Cortex of kidney (tissue), 1 donor: ENCODE measurements around the gene PIK3R6.
"Not testable (repeated sequence)": the region's sequence is repeated elsewhere in the genome, so short reads cannot be mapped to it uniquely, and the experiment has no call there.

Source experiments
- DNase-seq: peaks from one replicate; lab custom pipeline; 2025; lab: John Stamatoyannopoulos, UW

Gene PIK3R6

GRCh38 chr17:8872705-8873435 lies 5.4 kb upstream of the PIK3R6 start:
- DNase-seq: no peak

- no peak for DNase-seq
Measured at GRCh38 chr17:8872036-8872704, 4.7 kb upstream of the PIK3R6 start.

- DNase-seq: no peak
Measured at GRCh38 chr17:8871081-8871581, 3.7 kb upstream of the PIK3R6 start.

DNA sequence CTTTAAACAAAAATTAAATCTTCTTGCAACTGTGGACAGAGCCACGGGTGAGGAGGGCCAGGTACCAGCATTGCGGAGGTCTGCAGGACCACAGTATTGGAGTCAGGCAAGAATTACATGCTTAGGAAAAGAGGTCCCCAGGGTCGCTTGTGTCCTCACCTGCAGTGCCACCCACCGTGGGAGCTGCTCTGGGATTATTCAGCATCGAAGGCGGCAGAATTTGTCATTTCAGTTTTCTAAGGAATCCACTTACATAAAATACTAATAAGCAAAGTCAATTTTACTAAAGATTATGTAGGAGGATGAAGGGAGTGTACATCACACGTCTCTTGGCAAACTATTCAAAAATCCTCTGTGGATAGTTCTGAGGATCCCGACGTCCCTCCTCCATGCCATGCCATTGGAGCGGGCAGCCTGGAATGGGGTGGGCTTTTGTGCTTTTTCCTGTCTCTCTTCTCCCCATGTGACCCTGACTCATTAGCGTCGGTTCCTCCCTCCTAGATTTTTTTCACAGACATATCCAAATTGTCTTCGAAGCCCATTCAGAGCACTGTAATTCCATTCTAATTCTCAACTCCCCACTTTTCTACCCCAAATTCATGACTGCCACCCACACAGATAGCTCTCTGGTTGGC lies 3.0 kb upstream of the PIK3R6 start:
- DNase-seq: no peak

DNA sequence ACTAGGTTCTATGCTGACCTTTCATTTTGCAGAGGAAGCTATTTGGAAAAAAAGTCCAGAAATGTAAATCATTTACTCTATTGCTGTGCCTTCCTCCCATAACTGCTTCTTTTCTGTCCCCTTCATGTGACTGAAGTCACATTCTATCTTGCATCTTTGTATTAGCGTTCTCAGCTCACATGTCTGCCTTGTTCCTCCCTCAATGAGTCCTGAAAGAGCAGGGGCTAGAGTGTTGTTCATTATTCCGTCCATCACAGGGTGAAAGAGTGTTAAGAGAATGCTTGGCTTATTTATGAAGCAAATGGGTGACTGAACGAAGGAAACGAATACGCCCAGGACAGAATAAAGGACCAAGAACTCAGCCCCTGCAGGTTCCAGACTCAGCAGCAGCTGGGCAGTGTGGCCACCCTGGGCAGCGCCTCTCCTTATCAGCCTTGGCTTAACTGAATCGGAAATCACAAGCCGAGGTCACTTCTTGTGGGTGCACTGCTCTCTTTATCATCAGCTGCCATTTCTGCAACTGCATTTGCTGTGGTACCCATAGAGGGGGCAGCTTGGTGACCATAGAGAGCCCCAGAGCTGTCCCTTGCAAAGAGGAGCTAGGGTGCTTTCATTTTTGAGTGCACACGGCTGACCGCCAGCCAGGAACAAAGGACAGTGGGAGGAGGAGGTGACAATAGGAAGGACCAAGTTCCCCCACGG lies 1.8 kb upstream of the PIK3R6 start:
- no peak for DNase-seq

DNA sequence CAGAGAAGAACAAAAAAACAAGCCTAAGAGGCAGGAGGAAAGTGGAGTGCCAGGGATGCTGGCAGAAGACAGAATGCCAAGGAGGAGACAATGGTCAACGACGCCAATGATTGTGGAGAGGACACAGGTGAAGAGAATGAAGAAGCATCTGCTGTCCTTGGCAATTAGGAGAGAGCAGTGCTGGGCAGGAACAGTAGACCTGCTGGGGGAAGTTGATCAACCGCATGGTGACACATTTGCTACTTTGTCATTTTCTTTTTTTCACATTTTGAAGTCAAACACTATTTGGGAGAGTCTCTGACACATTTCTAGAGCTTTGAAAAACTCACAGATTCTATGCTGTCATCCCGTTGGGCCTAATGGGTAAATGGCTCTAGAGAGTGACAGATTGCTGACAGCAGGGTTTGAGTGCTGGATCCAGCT lies 1.1 kb upstream of the PIK3R6 start:
- no peak for DNase-seq

DNA sequence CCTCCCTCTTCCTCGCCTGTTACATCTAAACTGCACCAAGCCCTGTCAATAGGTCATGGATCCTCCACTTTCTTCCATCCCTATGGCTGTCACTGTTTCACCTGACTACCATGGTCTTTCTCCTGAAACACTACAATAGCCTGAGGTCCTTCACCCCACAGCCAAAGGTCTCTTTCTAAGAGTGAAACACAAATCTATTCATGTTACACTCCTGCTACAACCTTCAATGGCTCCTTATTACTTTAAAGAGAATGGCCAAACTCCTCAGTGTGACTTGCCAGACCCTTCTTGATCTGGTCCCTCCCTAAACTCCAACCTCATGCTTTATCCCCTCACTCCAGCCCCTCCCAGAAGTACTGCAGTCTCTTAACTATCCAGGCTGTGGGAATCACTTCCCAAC lies 618 bp upstream of the PIK3R6 start:
- DNase-seq: no peak

GRCh38 chr17:8865811-8866210 lies 1.7 kb downstream of the PIK3R6 start:
- DNase-seq: no peak

DNA sequence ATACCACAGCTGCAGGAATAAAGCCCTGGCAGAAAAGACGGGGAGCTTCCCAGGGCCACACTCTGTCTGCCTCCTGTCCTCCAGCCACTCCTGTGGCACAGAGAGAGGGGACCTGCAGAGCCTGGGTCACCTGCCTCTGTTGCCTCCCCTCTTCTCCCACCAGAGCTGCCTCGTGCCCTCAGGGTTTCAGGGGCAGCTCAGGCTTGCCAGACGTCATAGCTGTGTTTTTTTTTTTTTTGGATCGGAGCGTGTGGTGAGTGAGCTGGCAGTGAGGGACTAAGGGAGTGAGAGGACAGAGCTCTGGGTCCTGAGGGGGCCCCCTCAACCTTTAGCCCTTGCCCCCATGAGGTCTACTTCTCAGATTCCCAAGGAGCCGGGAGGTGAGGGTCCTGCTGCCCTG lies 2.1 kb downstream of the PIK3R6 start:
- DNase-seq: no peak

DNA sequence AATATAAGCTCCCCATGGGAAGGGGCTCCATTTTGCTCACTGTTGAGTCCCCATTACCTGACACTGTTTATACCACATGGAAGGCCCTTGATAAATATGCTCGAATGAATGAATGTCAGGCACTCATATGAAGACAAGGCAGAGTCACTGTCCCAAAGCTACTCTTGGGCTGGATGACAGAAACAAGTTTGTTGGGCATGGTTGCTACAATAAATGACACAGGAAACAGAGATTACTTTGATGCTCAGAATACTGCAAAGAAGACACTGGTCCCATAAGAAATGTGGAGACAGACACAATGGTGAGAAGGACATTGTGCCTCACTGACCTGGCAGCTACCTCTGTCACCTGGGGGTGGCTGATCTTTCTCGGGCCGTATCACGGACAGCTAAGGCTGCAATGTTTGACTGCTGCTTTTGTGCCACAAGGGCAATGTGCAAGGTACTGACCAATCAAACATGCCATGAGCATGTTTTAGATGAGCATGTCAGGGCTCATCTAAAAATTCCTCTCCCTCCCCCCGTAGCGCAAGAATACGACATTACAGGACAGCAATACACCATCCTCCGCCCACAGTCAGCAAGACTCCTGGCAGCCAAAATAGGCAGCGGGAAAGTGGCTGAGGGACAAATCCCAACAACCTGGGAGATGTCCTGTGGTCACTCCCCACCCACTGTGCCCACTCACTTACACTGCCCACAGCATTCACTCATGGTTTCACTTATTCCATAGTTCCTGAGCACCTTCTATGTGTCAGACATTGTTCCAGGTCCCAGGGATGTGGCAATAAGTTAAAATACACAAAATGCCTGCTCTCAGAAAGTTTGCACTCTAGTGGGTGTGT lies 5.0 kb downstream of the PIK3R6 start:
- no peak for DNase-seq

GRCh38 chr17:8861495-8862181 lies 5.8 kb downstream of the PIK3R6 start:
- DNase-seq: no peak

DNA sequence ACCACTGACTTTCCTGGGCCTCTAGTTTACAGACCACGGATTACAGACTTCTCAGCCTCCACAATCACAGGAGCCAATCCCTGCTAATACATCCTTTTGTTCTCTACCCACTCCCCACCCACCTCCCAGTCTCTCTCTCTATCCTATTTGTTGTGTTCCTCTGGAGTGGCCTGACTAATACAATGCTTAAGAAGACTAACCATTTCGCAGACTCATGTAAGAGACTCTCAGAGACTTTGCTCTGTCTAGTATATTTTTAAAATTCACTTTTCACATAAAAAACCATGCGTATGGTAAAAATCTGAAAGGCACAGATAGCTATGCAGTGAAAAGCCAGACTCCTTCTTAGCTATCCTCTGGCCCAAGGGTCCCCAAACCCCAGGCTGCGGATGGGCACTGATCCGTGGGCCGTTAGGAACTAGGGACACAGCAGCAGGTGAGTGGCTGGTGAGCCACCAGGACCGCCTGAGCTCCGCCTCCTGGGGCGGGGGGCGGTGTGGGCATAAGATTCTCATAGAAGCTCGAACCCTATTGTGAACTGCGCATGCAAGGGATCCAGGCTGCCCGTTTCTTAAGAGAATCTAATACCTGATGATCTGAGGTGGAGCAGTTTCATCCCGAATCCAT lies 7.6 kb downstream of the PIK3R6 start:
- no peak for DNase-seq

- no peak for DNase-seq
Measured at GRCh38 chr17:8859027-8859803, 8.3 kb downstream of the PIK3R6 start.

GRCh38 chr17:8857919-8858318 lies 9.6 kb downstream of the PIK3R6 start:
- no peak for DNase-seq

DNA sequence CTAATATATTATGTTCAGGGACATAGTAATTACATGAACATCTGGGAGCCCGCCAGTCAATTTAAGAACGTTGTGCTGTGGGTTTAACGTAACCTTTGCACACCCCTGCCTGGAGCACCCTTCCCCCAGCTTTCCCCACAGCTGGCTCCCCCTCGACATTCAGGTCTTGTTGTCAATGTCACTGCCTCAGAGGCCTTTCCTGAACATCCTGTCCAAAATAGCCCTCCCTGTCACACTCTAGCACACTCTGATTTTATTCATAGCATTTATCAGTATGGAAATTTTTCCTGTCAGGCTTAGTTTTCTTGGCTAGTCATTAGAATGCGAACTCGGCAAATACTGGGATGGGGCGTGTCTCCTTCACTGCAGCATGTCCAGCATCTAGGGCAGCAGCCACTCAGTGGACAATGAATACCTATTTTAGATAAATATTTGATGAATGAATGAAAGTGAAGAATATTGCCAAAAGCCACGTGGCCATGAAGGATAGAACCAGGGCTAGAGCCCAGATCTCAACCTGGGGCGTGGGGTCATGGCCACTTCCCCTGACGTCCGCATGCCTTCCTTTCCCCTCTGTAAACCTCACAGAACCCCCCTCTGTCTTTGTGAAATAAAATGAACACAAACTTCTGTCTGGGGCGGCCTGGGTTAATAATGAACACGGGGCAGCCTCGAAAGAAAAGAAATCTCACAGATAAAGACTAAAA lies 10.5 kb downstream of the PIK3R6 start:
- DNase-seq: no peak

GRCh38 chr17:8856205-8856603 lies 11.3 kb downstream of the PIK3R6 start:
- DNase-seq: not testable (repeated sequence)

DNA sequence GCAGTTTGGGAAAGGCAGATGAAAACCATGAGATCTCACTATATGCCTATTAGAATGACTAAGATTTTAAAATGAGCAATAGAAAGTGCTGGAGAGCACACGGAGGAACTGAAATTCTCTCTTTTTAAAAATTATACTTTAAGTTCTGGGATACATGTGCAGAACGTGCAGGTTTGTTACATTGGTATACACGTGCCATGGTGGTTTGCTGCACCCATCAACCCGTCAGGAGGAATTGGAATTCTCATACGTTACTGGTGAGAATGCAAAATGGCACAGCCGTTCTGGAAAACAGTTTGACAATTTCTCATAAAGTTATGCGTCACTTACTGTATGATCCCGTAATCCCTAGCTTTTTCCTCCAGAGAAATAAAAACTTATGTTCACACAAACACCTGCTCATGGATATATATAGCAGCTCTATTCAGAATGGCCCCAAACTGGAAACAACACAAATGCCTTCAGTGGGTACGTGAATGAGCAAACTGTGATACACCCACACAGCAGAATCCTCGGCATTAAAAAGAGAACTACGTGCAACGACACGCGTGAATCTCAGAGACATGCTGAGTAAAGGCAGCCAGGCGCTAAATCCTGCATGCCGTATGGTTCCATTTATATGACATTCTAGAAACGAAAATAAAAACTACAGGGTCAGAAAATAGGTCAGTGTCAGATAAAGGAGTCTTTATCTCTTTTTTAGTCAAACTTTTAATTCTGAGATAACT lies 11.8 kb downstream of the PIK3R6 start:
- DNase-seq: no peak

- no peak for DNase-seq
Measured at GRCh38 chr17:8851600-8851999, 15.9 kb downstream of the PIK3R6 start.
